ENCODE data around the gene KIF3B. TPM values are rescaled to one million over a fixed set of nuclear protein-coding genes. Genes with fewer than 3 reads are reported as not detected.

Gene KIF3B
- total RNA-seq, 5 donors from 2014 or later (not counting 1 experiment from before 2014, with no cell fraction given), result 11.3 to 14.6 (median 13.6) TPM

DNA sequence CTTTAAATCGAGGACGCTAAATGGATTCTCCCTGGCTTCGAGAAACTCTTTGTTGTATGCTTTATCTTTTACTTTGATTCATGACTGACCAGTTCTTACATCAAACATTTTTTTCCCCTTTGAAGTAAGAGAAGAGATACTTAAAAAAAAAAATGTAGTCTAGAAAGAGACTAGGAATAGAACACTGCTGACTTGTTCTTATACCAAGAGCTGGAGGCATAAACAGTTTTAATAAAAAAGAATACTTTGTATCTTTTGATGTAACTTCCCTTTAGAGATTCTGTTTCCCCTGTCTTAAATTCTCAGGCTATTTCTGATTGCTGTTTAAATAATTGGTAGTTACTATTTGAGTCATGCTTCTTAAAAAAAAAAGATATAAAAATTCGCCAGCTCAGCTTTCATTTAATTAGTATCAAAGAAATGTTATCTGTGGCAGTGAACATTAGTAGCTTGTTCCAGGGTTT lies 85.5 kb downstream of the KIF3B start:
- peak overlapping the region; percentile 54 for H3K27ac ChIP-seq (ENCODE audit: low read length)
- no peaks in the 10 kb centered on the region for H3K27me3 Mint-ChIP-seq
- POLR2A ChIA-PET, result interaction anchor here in 1 of 2 donors (1.0 kb wide), 1 partner anchor 23 kb away, joined by 3 read pairs; no protein-coding TSS in a partner anchor

DNA sequence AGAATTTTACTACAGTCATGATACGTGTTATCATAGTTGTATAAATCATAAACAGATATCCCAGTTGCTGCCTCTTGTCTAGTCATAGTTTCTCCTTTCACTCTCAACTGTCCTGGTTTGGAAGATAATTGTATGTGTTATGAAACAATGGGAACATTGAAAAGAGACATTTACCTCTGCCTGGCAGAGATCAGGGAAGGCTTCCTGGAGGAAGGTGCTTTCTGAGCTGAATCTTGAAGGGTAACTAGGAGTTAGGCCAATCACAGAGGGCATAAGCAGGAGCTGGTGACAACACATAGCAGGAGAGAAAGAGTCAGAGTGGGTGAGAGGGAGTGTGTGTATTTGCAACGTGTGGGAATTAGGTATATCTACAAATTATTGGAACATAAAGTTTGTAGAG lies 86.0 kb downstream of the KIF3B start:
- H3K27me3 ChIP-seq (replicated peaks in 1 of 2; ENCODE audit: control insufficient read depth in 2 of 2, extremely low read depth in 1 of 2, insufficient read depth in 2 of 2, low read length in 1 of 2), result no peaks in the 10 kb centered on the region
- ChIA-PET POLR2A (interaction anchor here in 1 of 2 donors (1.0 kb wide), 1 partner anchor 22 kb away, joined by 3 read pairs; no protein-coding TSS in a partner anchor), CTCF (interaction anchor here in 1 of 2 donors (1.0 kb wide), 1 partner anchor 19 kb away, joined by 3 read pairs; no protein-coding TSS in a partner anchor)
- ATAC-seq (replicated peaks in 1 of 4), result no peak
- peak overlapping the region in 2 of 3 donors; percentile 4 to 89 for H3K4me3 Mint-ChIP-seq
- H3K4me3 ChIP-seq (ENCODE audit: control insufficient read depth in 1 of 2, extremely low read depth in 1 of 2, low read length in 1 of 2), result no peak overlapping the region
- H3K9me3 Mint-ChIP-seq, result no peaks in the 10 kb centered on the region
- H3K27ac Mint-ChIP-seq, result peak overlapping the region; percentile 84 to 85
- no peak for DNase-seq
- peak overlapping the region; percentile 54 for H3K27ac ChIP-seq (ENCODE audit: low read length)
- H3K36me3 Mint-ChIP-seq, result peaks cover 6% of the 10 kb centered on the region
- 80% methylated on average over 1 of the region's 2 CpGs for WGBS (ENCODE audit: insufficient coverage)
- H3K9me3 ChIP-seq, result no peaks in the 10 kb centered on the region
- H3K36me3 ChIP-seq (ENCODE audit: control insufficient read depth in 2 of 2, extremely low read depth in 1 of 2, insufficient read depth in 1 of 2, low read length in 1 of 2), result peaks cover 3 to 6% of the 10 kb centered on the region in 2 donors
- H3K4me1 Mint-ChIP-seq, result peaks cover 84 to 94% (median 88%) of the 10 kb centered on the region in 3 donors
- peaks cover 54 to 58% of the 10 kb centered on the region in 2 experiments for H3K4me1 ChIP-seq (ENCODE audit: control insufficient read depth in 1 of 2, extremely low read depth in 1 of 2, insufficient read depth in 2 of 2, low read length in 2 of 2)
- no peaks in the 10 kb centered on the region for H3K27me3 Mint-ChIP-seq

More for the DNA sequence above, 85.5 kb downstream of the KIF3B start:
- Histone ChIP-seq H3K4me3 (ENCODE audit: control insufficient read depth in 1 of 2, extremely low read depth in 1 of 2, low read length in 1 of 2) (no peak overlapping the region), H3K4me1 (ENCODE audit: control insufficient read depth in 1 of 2, extremely low read depth in 1 of 2, insufficient read depth in 2 of 2, low read length in 2 of 2) (peaks cover 48 to 58% of the 10 kb centered on the region in 2 experiments), H3K9me3 (no peaks in the 10 kb centered on the region), H3K27me3 (replicated peaks in 1 of 2; ENCODE audit: control insufficient read depth in 2 of 2, extremely low read depth in 1 of 2, insufficient read depth in 2 of 2, low read length in 1 of 2) (no peaks in the 10 kb centered on the region), H3K36me3 (ENCODE audit: control insufficient read depth in 2 of 2, extremely low read depth in 1 of 2, insufficient read depth in 1 of 2, low read length in 1 of 2) (peaks cover 3 to 6% of the 10 kb centered on the region in 2 donors)
- no peak for DNase-seq
- Mint-ChIP-seq H3K27ac (peak overlapping the region; percentile 84 to 88), H3K9me3 (no peaks in the 10 kb centered on the region), H3K36me3 (peaks cover 6% of the 10 kb centered on the region), H3K4me1 (peaks cover 79 to 88% (median 83%) of the 10 kb centered on the region in 3 donors), H3K4me3 (peak overlapping the region in 2 of 3 donors; percentile 89 to 92)
- no CpG with 5 or more reads among the region's 4 CpGs for WGBS (ENCODE audit: insufficient coverage)
- no peak for ATAC-seq (replicated peaks in 1 of 4)
- CTCF ChIA-PET, result interaction anchor here in 1 of 2 donors (1.0 kb wide), 1 partner anchor 18 kb away, joined by 3 read pairs; no protein-coding TSS in a partner anchor

DNA sequence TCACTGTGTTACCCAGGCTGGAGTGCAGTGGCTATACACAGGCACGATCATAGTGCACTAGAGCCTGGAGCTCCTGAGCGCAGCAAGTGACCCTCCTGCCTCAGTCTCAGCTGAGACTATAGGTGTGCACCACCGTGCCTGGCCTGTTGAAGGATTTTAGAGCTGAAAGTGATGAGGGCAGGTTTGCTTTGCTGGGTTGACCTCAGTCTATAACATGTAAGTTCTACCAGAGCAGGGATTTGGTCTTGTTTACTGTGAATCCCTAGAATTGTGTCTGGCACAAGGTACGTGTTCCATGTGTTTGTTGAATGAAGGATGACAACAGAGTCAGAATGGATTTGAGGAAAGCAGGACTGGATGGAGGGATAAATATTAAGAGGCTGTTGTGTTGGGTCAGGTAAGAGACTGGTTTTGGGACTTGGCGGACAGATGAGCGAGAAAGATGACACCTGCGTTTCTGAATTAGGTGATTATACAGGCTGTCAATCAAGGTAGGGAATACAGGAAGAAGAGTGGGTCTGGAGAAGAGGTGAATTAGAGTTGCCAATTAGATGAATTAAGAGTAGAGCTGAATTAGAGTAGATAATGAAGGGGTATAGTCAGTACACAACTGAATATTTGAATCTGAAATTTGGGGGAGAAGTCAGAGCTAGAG lies 87.2 kb downstream of the KIF3B start:
- Mint-ChIP-seq H3K4me1 (peaks cover 87 to 94% (median 88%) of the 10 kb centered on the region in 3 donors), H3K9me3 (no peaks in the 10 kb centered on the region), H3K27me3 (no peaks in the 10 kb centered on the region), H3K27ac (peak overlapping the region; percentile 11 to 67), H3K4me3 (peak overlapping the region in 2 of 3 donors; percentile 1 to 25), H3K36me3 (peaks cover 10% of the 10 kb centered on the region)
- POLR2A ChIA-PET, result interaction anchor here in 1 of 2 donors (0.6 kb wide), 1 partner anchor 120 kb away, joined by 7 read pairs; no protein-coding TSS in a partner anchor
- H3K36me3 ChIP-seq (ENCODE audit: control insufficient read depth in 2 of 2, extremely low read depth in 1 of 2, insufficient read depth in 1 of 2, low read length in 1 of 2), result peaks cover 3 to 13% of the 10 kb centered on the region in 2 donors
- DNase-seq (no peak), ATAC-seq (replicated peaks in 1 of 4) (no peak)
- no peaks in the 10 kb centered on the region for H3K9me3 ChIP-seq
- H3K4me3 ChIP-seq (ENCODE audit: control insufficient read depth in 1 of 2, extremely low read depth in 1 of 2, low read length in 1 of 2), result no peak overlapping the region
- CTCF ChIA-PET, result interaction anchor here in 1 of 2 donors (0.7 kb wide), 1 partner anchor 28 kb away, joined by 3 read pairs; no protein-coding TSS in a partner anchor
- H3K27me3 ChIP-seq (replicated peaks in 1 of 2; ENCODE audit: control insufficient read depth in 2 of 2, extremely low read depth in 1 of 2, insufficient read depth in 2 of 2, low read length in 1 of 2), result no peaks in the 10 kb centered on the region
- peak overlapping the region; percentile 14 for H3K27ac ChIP-seq (ENCODE audit: low read length)
- WGBS (ENCODE audit: insufficient coverage), result 77% methylated on average over 7 of the region's 7 CpGs
- H3K4me1 ChIP-seq (ENCODE audit: control insufficient read depth in 1 of 2, extremely low read depth in 1 of 2, insufficient read depth in 2 of 2, low read length in 2 of 2), result peaks cover 52 to 57% of the 10 kb centered on the region in 2 experiments

DNA sequence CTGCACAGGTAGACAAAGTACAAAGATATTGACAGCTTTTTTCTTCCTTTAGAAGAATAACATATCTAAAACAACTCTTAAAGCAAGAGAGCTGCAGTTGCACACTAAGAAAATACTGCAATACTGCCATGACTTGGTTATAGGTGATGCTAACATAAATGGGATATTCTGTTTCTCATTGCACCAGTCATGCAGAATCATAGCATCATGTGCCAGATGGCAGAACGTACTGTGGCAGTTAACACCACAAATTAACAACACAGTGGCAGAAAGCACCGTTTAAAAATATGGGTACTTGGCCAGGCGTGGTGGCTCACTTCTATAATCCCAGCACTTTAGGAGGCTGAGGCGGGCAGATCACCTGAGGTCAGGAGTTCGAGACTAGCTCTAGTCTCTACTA lies 88.1 kb downstream of the KIF3B start:
- no peaks in the 10 kb centered on the region for H3K9me3 ChIP-seq
- no CpG with 5 or more reads among the region's 5 CpGs for WGBS (ENCODE audit: insufficient coverage)
- peaks cover 8% of the 10 kb centered on the region for H3K36me3 Mint-ChIP-seq
- peaks cover 79 to 85% (median 81%) of the 10 kb centered on the region in 3 donors for H3K4me1 Mint-ChIP-seq
- H3K4me1 ChIP-seq (ENCODE audit: control insufficient read depth in 1 of 2, extremely low read depth in 1 of 2, insufficient read depth in 2 of 2, low read length in 2 of 2), result peaks cover 48 to 53% of the 10 kb centered on the region in 2 experiments
- no peaks in the 10 kb centered on the region for H3K27me3 ChIP-seq (replicated peaks in 1 of 2; ENCODE audit: control insufficient read depth in 2 of 2, extremely low read depth in 1 of 2, insufficient read depth in 2 of 2, low read length in 1 of 2)
- ChIA-PET CTCF (interaction anchor here (0.5 to 0.6 kb wide), 3 partner anchors 26 to 35 kb away, joined by 3 to 5 read pairs (median 3); no protein-coding TSS in a partner anchor), POLR2A (interaction anchor here in 1 of 2 donors (0.6 kb wide), 1 partner anchor 119 kb away, joined by 7 read pairs; no protein-coding TSS in a partner anchor)
- no peak for DNase-seq
- peak overlapping the region; percentile 11 to 67 for H3K27ac Mint-ChIP-seq
- peak overlapping the region in 1 of 3 donors; percentile 25 for H3K4me3 Mint-ChIP-seq
- peaks cover 3 to 16% of the 10 kb centered on the region in 2 donors for H3K36me3 ChIP-seq (ENCODE audit: control insufficient read depth in 2 of 2, extremely low read depth in 1 of 2, insufficient read depth in 1 of 2, low read length in 1 of 2)
- H3K27me3 Mint-ChIP-seq, result no peaks in the 10 kb centered on the region
- no peak overlapping the region for H3K27ac ChIP-seq (ENCODE audit: low read length)
- no peaks in the 10 kb centered on the region for H3K9me3 Mint-ChIP-seq
- ATAC-seq (replicated peaks in 1 of 4), result no peak
- H3K4me3 ChIP-seq (ENCODE audit: control insufficient read depth in 1 of 2, extremely low read depth in 1 of 2, low read length in 1 of 2), result no peak overlapping the region

DNA sequence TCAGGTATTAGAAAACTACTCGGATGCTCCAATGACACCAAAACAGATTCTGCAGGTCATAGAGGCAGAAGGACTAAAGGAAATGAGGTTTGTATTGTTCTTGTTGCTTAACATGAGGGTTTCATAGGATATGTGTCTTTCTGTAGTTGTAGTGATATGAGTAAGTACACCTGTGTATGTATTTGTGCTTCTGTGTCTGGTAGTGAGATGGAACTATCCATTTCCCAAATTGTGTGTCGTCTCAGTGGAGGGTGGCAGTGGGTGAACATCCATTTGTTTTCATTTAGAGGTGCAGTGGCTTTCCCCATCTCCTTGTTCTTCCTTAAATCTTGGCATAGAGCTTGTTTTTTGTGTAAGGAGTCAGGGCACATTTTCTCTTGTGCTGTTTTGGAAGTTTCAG lies 88.9 kb downstream of the KIF3B start:
- CTCF ChIA-PET, result no interaction called here
- DNase-seq (no peak), ATAC-seq (replicated peaks in 1 of 4) (no peak)
- H3K4me1 ChIP-seq (ENCODE audit: control insufficient read depth in 1 of 2, extremely low read depth in 1 of 2, insufficient read depth in 2 of 2, low read length in 2 of 2), result peaks cover 41 to 49% of the 10 kb centered on the region in 2 experiments
- Mint-ChIP-seq H3K27ac (peak overlapping the region; percentile 66 to 71), H3K4me3 (peak overlapping the region in 1 of 3 donors; percentile 25), H3K36me3 (peaks cover 10% of the 10 kb centered on the region), H3K9me3 (no peaks in the 10 kb centered on the region), H3K4me1 (peaks cover 71 to 77% (median 74%) of the 10 kb centered on the region in 3 donors), H3K27me3 (no peaks in the 10 kb centered on the region)
- H3K27me3 ChIP-seq (replicated peaks in 1 of 2; ENCODE audit: control insufficient read depth in 2 of 2, extremely low read depth in 1 of 2, insufficient read depth in 2 of 2, low read length in 1 of 2), result no peaks in the 10 kb centered on the region
- H3K36me3 ChIP-seq (ENCODE audit: control insufficient read depth in 2 of 2, extremely low read depth in 1 of 2, insufficient read depth in 1 of 2, low read length in 1 of 2), result peaks cover 0 to 20% of the 10 kb centered on the region in 2 donors
- WGBS (ENCODE audit: insufficient coverage), result no CpG with 5 or more reads among the region's 2 CpGs
- no peaks in the 10 kb centered on the region for H3K9me3 ChIP-seq
- POLR2A ChIA-PET, result interaction anchor here (0.5 kb wide), 2 partner anchors 30 to 45 kb away, joined by 4 to 10 read pairs; no protein-coding TSS in a partner anchor
- H3K4me3 ChIP-seq (ENCODE audit: control insufficient read depth in 1 of 2, extremely low read depth in 1 of 2, low read length in 1 of 2), result no peak overlapping the region
- H3K27ac ChIP-seq (ENCODE audit: low read length), result no peak overlapping the region

DNA sequence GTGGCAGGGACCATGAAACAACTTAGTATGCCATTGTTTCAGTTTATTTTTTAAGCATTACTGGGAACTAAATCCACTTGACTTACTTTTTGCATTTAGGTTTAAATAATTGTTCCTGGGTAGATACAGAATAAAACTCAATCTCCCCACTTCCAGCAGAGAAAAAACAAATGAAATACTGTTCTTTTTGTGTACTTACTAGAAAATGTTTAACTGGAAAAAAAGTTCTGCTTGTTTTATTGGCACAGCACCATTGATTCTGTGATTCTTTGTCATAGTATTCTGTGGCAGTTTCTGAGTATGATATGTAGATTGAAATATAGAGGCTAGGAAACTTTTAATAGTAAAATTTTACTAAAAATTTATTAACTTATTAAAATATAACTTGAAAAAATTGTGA lies 90.9 kb downstream of the KIF3B start:
- H3K27ac Mint-ChIP-seq, result peak overlapping the region; percentile 7 to 37
- no peak for ATAC-seq (replicated peaks in 1 of 4)
- CTCF ChIA-PET, result interaction anchor here in 1 of 2 donors (0.6 kb wide), 1 partner anchor 14 kb away, joined by 3 read pairs; no protein-coding TSS in a partner anchor
- Histone ChIP-seq H3K36me3 (ENCODE audit: control insufficient read depth in 2 of 2, extremely low read depth in 1 of 2, insufficient read depth in 1 of 2, low read length in 1 of 2) (peaks cover 0 to 30% of the 10 kb centered on the region in 2 donors), H3K4me1 (ENCODE audit: control insufficient read depth in 1 of 2, extremely low read depth in 1 of 2, insufficient read depth in 2 of 2, low read length in 2 of 2) (peaks cover 26 to 41% of the 10 kb centered on the region in 2 experiments), H3K27ac (ENCODE audit: low read length) (no peak overlapping the region), H3K4me3 (ENCODE audit: control insufficient read depth in 1 of 2, extremely low read depth in 1 of 2, low read length in 1 of 2) (no peak overlapping the region), H3K27me3 (replicated peaks in 1 of 2; ENCODE audit: control insufficient read depth in 2 of 2, extremely low read depth in 1 of 2, insufficient read depth in 2 of 2, low read length in 1 of 2) (no peaks in the 10 kb centered on the region), H3K9me3 (no peaks in the 10 kb centered on the region)
- POLR2A ChIA-PET, result no interaction called here
- no peaks in the 10 kb centered on the region for H3K9me3 Mint-ChIP-seq
- H3K4me3 Mint-ChIP-seq, result no peak overlapping the region
- no peak for DNase-seq
- peaks cover 13% of the 10 kb centered on the region for H3K36me3 Mint-ChIP-seq
- H3K27me3 Mint-ChIP-seq, result no peaks in the 10 kb centered on the region
- peaks cover 52 to 57% (median 55%) of the 10 kb centered on the region in 3 donors for H3K4me1 Mint-ChIP-seq

All from T-cell (primary cell).